ENCODE measurements around the gene STN1.

- no peak for TF ChIP-seq CTCF (IDR thresholded peaks at IDR 0.05)
- no peak for TF ChIP-seq POLR2A (IDR thresholded peaks at IDR 0.05)
Observed at GRCh38 chr10:103939522-103939921, 21.5 kb upstream of the STN1 start.

Data from Peyer's patch (tissue), 4 donors.